Smooth muscle cell (in vitro differentiated cells): ENCODE data around the gene CCDC144A. TPM values are rescaled to one million over a fixed set of nuclear protein-coding genes. Genes with fewer than 3 reads are reported as not detected.
"Not testable (repeated sequence)": the region's sequence is repeated elsewhere in the genome, so short reads cannot be mapped to it uniquely, and the experiment has no call there.

Experiments
- DNase-seq: peaks from one replicate; lab custom pipeline; 2025; ENCODE audit not compliant: unreplicated experiment; lab: John Stamatoyannopoulos, UW
- H2AFZ ChIP-seq: fragments of 200-600 bp; sonication (generic); 2 replicates; pipeline ENCODE4 v1.6.0; 2016; ENCODE audit warnings: antibody characterized with exemption, low read depth, mild to moderate bottlenecking
- H3F3A ChIP-seq: fragments of 200-600 bp; sonication (generic); 2 replicates; pipeline ENCODE4 v1.6.0; 2017; ENCODE audit warnings: antibody characterized with exemption, low read depth
- H3K27ac ChIP-seq: fragments of 200-600 bp; sonication (generic); 2 replicates; pipeline ENCODE4 v1.5.1; 2016; ENCODE audit warnings: low read depth, mild to moderate bottlenecking
- H3K27me3 ChIP-seq: fragments of 200-600 bp; sonication (generic); 2 replicates; pipeline ENCODE4 v1.6.1; 2016; ENCODE audit warnings: low read depth, mild to moderate bottlenecking
- H3K36me3 ChIP-seq: fragments of 200-600 bp; sonication (generic); 2 replicates; pipeline ENCODE4 v1.5.1; 2016; ENCODE audit warnings: low read depth
- H3K4me1 ChIP-seq: fragments of 200-600 bp; sonication (generic); 2 replicates; pipeline ENCODE4 v1.5.1; 2016; ENCODE audit warnings: low read depth
- H3K4me2 ChIP-seq: fragments of 200-600 bp; sonication (generic); 2 replicates; pipeline ENCODE4 v1.6.0; 2016; ENCODE audit warnings: mild to moderate bottlenecking
- H3K4me3 ChIP-seq: fragments of 200-600 bp; sonication (generic); 2 replicates; pipeline ENCODE4 v1.5.1; 2016; ENCODE audit warnings: mild to moderate bottlenecking
- H3K79me2 ChIP-seq: fragments of 200-600 bp; sonication (generic); 2 replicates; pipeline ENCODE4 v1.6.0; 2016; ENCODE audit warnings: low read depth, mild to moderate bottlenecking
- H3K9ac ChIP-seq: fragments of 200-600 bp; sonication (generic); 2 replicates; pipeline ENCODE4 v1.6.0; 2016; ENCODE audit warnings: low read depth
- H3K9me3 ChIP-seq: fragments of 200-600 bp; sonication (generic); replicated peaks from 2 replicates; pipeline ENCODE4 v1.5.1; 2016; ENCODE audit warnings: low read depth
- H4K20me1 ChIP-seq: fragments of 200-600 bp; sonication (generic); 2 replicates; pipeline ENCODE4 v1.6.0; 2016; ENCODE audit warnings: low read depth
- WGBS: methylation state at CpG from one replicate; pipeline ENCODE4 v1.1.7; 2016; ENCODE audit warnings: low lambda C conversion rate; 5-methylcytosine and 5-hydroxymethylcytosine counted together
- polyA plus RNA-seq: library from polyadenylated mRNA; unstranded; fragments of >200 nt; fragmentation: Nextera tagmentation; extraction: Ambion mirVana; gene quantifications from 2 replicates; pipeline ENCODE4 v1.2.1, GENCODE V29; 2016
- total RNA-seq: library from RNA; depleted of rRNA; stranded (reverse); fragments of >200 nt; gene quantifications from 2 replicates; pipeline ENCODE4 v1.2.3, GENCODE V29; 2014
- TF ChIP-seq, protein P1 (sequence below): fragments of 200-600 bp; sonication (generic); IDR thresholded peaks from 2 replicates; pipeline ENCODE4 v1.5.1; 2017; ENCODE audit warnings: borderline replicate concordance, mild to moderate bottlenecking, antibody characterized with exemption; ENCODE audit not compliant: insufficient read depth, poor library complexity, severe bottlenecking

The CCDC144A gene
- total and polyA plus RNA-seq, 2 experiments from 2014 or later = 0.19 to 1.6 TPM

DNA sequence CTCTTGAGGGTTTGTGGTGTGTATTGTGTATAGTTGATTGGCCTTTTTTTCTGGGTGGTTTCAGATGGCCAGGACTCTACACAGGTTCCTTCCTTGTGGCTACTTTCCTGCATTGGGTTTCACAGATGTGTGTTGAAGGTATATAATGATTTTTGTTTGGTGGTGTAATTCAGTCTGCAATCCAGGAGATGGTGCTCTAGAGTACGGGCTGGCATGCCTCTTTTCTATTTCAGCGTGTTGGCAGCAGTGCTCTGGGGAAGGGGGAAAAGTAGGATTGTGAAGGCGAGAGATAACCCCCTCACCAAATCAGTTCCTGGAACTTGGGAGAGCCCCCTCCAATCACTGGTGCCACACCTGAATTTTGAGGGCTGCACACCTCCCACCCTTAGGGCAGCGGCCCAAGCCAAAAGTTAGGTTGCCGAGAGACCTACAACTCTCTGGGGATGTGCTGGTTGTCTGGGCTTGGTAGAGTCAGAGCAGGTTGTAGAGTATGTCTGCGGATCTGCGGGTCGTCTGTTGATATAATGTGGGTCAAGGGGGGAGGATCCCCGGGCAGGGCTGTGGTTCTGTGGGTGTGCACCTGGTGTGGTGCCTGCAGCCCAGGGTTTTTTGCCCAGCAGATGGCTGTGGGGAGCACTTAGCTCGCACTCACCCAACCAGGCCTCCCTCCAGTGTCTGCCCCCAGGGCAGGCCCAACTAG, 61.3 kb downstream of the CCDC144A start:
- not testable (repeated sequence) for H2AFZ ChIP-seq, H3F3A ChIP-seq, H3K79me2 ChIP-seq, H3K4me3 ChIP-seq, H3K36me3 ChIP-seq, H3K4me1 ChIP-seq, DNase-seq, H3K9ac ChIP-seq, H3K9me3 ChIP-seq, H4K20me1 ChIP-seq
- TF ChIP-seq, protein P1, sequence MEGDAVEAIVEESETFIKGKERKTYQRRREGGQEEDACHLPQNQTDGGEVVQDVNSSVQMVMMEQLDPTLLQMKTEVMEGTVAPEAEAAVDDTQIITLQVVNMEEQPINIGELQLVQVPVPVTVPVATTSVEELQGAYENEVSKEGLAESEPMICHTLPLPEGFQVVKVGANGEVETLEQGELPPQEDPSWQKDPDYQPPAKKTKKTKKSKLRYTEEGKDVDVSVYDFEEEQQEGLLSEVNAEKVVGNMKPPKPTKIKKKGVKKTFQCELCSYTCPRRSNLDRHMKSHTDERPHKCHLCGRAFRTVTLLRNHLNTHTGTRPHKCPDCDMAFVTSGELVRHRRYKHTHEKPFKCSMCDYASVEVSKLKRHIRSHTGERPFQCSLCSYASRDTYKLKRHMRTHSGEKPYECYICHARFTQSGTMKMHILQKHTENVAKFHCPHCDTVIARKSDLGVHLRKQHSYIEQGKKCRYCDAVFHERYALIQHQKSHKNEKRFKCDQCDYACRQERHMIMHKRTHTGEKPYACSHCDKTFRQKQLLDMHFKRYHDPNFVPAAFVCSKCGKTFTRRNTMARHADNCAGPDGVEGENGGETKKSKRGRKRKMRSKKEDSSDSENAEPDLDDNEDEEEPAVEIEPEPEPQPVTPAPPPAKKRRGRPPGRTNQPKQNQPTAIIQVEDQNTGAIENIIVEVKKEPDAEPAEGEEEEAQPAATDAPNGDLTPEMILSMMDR = peak; percentile 53
- WGBS = 49% methylated on average over 10 of the region's 10 CpGs
- peak overlapping the region; percentile 45 for H3K4me2 ChIP-seq
- H3K27ac ChIP-seq = peak overlapping the region; percentile 68
- H3K27me3 ChIP-seq = peaks cover 14% of the 10 kb centered on the region

DNA sequence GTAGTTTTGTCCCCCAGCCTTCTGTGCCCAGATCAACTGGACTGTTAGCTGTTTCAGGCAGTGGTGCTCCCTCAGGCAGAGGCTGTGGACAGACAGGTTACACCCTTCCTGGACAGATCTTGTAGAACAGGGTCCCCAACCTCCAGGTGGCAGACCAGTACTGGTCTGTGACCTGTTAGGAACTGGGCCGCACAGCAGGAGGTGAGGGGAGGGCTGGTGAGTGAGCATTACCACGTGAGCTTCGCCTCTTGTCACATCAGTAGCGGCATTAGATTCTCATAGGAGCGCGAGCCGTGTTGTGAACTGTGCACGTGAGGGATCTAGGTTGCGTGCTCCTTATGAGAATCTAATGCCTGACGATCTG, 61.9 kb downstream of the CCDC144A start:
- H3K79me2 ChIP-seq, H2AFZ ChIP-seq, H3K4me3 ChIP-seq, H3K4me1 ChIP-seq, H3K9ac ChIP-seq, DNase-seq, H3K9me3 ChIP-seq, H4K20me1 ChIP-seq, H3K27ac ChIP-seq, H3K36me3 ChIP-seq, H3K4me2 ChIP-seq, H3F3A ChIP-seq: not testable (repeated sequence)
- WGBS = 86% methylated on average over 8 of the region's 10 CpGs
- peaks cover 11% of the 10 kb centered on the region for H3K27me3 ChIP-seq

DNA sequence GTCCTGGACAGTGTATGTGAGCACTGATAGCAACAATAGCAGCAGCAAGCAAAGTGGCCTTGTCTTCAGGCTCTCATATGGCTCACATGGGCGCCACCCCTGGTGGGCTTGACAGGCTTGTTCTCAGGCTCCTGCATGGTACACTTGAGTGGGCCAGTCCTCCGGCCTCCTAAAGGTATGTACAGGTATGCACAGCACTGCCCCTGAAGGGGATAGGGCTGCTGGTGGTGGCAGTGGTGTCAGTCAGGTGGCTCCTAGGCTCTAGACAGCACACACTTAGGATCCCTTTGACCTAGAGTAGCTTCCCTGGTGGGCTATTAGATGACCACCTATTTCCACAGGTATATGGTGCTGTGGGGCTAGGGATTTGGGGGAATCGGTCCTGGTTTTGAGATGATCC, 67.5 kb downstream of the CCDC144A start:
- H3K27me3 ChIP-seq, H3K27ac ChIP-seq, DNase-seq, H3K9me3 ChIP-seq, H4K20me1 ChIP-seq, H3K9ac ChIP-seq, H3K4me3 ChIP-seq, H3K4me1 ChIP-seq, H3K36me3 ChIP-seq, H2AFZ ChIP-seq, H3F3A ChIP-seq, H3K4me2 ChIP-seq, H3K79me2 ChIP-seq: not testable (repeated sequence)
- WGBS = 93% methylated on average over 3 of the region's 3 CpGs

DNA sequence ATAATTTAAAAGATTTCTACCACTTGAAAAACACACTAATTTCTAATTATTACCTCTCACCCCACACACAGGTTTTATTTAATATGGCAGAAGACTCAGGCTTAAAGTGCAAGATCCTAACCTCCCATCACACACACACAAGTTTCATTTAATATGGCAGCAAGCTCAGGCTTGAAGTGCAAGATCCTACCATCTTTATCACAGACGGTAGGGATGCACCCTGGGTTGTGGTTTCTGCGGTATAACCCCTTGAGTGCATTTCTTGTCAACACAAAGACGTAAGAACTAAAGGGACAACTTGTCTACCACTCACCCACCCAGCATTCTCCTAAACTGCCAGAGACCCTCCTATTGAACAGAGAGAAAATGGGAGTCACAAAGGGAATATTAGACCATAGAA, 68.1 kb downstream of the CCDC144A start:
- H3K36me3 ChIP-seq, H3K27me3 ChIP-seq, H3F3A ChIP-seq, H3K9ac ChIP-seq, DNase-seq, H4K20me1 ChIP-seq, H3K4me3 ChIP-seq, H3K79me2 ChIP-seq, H3K9me3 ChIP-seq, H3K4me2 ChIP-seq, H3K27ac ChIP-seq, H2AFZ ChIP-seq, H3K4me1 ChIP-seq: not testable (repeated sequence)
- WGBS = 96% methylated on average over 3 of the region's 3 CpGs

DNA sequence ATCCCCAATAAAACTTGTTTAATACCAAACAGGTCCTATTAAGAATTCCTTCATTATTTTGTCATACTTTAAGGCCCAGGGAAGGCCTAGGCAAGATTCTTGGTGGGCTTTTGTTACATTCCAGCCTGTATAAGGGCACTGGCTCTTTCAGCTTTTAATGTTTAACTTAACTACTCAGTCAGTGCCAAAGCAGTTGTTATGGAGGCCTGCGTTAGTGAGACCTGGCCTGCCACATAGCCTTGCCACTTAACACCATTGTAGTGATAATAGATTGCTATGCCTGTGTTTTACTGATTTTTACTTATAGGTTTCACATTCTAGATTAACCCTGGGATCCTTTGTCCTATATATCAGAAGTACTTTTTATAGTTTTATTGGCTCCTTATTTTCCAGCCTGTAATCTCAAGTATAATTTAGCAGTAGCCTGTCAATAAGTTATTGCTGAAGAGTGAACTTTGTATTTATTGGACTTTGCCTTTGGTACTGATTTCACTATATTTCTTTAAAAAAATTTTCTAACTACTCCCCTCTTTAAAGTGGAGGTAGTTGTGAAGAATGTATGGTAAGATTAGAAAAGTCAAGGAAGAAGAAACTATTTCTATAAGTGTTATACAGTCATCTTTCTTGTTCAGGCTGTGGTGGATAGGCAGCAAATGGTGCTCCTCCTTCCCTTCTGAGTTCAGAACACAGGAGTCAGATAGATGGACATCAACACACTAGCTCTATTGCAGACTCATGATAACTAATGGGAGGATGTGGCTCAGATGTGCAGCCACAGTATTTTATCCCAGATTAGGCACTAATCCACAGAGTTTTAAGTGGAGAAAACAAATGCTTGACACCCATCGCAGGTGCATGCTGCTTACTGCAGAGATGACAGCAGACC, 78.5 kb downstream of the CCDC144A start:
- H3K79me2 ChIP-seq, H3K4me2 ChIP-seq, H3K36me3 ChIP-seq, H2AFZ ChIP-seq, H3K4me1 ChIP-seq, H3K27me3 ChIP-seq, H4K20me1 ChIP-seq, H3K4me3 ChIP-seq, H3F3A ChIP-seq, H3K9me3 ChIP-seq, H3K9ac ChIP-seq, H3K27ac ChIP-seq, DNase-seq: not testable (repeated sequence)
- WGBS = 83% methylated on average over 2 of the region's 2 CpGs

DNA sequence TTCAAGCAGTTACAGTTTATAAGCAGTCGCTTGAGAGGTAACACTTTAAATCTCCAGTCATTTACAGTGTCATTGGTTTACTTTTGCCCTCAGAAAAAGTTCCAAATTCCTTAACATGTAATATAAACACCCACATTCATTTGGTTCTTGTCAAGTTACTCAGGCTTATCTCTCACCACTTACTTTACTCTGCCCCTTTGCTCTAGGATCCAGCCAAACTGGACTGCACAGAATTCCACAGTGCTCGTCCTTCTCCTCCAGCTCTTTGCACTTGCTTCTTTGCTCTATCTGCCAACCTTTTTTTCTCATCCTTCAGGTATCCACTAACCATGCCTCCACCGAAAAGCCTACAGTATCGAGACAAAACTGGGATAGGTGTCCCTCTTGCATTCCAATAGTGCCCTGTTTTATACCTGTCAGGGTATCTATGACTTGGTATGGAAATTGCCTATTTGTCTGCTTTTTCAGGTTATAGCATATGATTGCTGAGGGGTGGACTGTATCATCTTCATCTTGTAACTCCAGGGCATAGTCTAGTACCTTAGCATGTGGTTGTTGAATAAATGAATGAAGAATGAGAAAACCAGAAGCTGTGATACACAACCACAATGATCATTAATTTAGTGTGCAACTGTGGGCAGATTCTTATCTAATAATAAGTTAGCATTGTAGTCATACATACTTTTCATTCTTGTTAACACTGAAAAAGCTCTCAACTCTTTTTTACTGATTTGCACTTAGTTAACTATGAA, 82.5 kb downstream of the CCDC144A start:
- not testable (repeated sequence) for H3K9me3 ChIP-seq, H3K4me2 ChIP-seq, H3K4me3 ChIP-seq, H2AFZ ChIP-seq, H3K36me3 ChIP-seq, H3K27ac ChIP-seq, H3K4me1 ChIP-seq, H3K9ac ChIP-seq, H3F3A ChIP-seq, H3K79me2 ChIP-seq, H3K27me3 ChIP-seq, H4K20me1 ChIP-seq, DNase-seq
- 66% methylated on average over 4 of the region's 4 CpGs for WGBS

DNA sequence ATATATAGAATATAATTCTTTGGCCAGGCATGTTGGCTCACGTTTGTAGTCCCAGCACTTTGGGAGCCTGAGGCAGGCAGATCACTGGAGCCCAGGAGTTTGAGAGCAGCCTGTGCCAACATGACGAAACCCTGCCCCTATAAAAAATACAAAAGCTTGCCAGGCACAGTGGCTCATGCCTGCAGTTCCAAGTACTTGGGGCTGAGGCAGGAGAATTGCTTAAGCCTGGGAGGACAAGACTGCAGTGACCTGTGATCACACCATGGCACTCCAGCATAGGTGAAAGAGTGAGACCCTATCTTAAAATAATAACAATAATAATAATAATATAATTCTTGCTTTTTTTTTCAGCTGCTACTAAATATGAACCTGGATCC, 83.1 kb downstream of the CCDC144A start:
- not testable (repeated sequence) for H3K27me3 ChIP-seq, DNase-seq, H3K4me3 ChIP-seq, H3K79me2 ChIP-seq, H3F3A ChIP-seq, H4K20me1 ChIP-seq, H3K4me1 ChIP-seq, H3K27ac ChIP-seq, H2AFZ ChIP-seq, H3K9me3 ChIP-seq, H3K9ac ChIP-seq, H3K36me3 ChIP-seq, H3K4me2 ChIP-seq
- 60% methylated on average over 1 of the region's 2 CpGs for WGBS
